Mammary epithelial cell (primary cell): ENCODE measurements around the gene UAP1.

Experiments used
- CTCF ChIP-seq, 2 donors: IDR thresholded peaks in 1 of 2; conservative IDR thresholded peaks in 1 of 2; 2 replicates each; pipeline ENCODE4 v1.5.1; 2011 to 2012; ENCODE audit warnings: inconsistent platforms in 2 of 2, low read length in 2 of 2, mild to moderate bottlenecking in 2 of 2, control low read depth in 1 of 2, low read depth in 1 of 2; ENCODE audit not compliant: insufficient read depth in 1 of 2; ENCODE audit errors: extremely low read depth in 1 of 2
- EZH2 ChIP-seq: IDR thresholded peaks from 2 replicates; pipeline ENCODE4 v1.6.1; 2012; ENCODE audit warnings: low read length, inconsistent platforms, borderline replicate concordance

- TF ChIP-seq CTCF (conservative IDR thresholded peaks at IDR 0.05 in 1 of 2, IDR thresholded peaks at IDR 0.05 in 1 of 2; ENCODE audit: extremely low read depth in 1 of 2, insufficient read depth in 1 of 2, low read depth in 1 of 2, low read length in 2 of 2) = no peak
- no peak for TF ChIP-seq EZH2
These were observed 17.4 kb downstream of the UAP1 start for GRCh38 chr1:162578936-162579335.
